ENCODE data around the gene SAMHD1.
"Not testable (repeated sequence)": the region's sequence is repeated elsewhere in the genome, so short reads cannot be mapped to it uniquely, and the experiment has no call there.

The SAMHD1 gene

GRCh38 chr20:36951979-36952738 lies 651 bp upstream of the SAMHD1 start:
- no peak for DNase-seq

GRCh38 chr20:36950414-36951197 lies 902 bp downstream of the SAMHD1 start:
- peak; percentile 62 for DNase-seq

- peak; percentile 25 for DNase-seq
These were observed 10.1 kb downstream of the SAMHD1 start for GRCh38 chr20:36941401-36941835.

GRCh38 chr20:36937402-36937770 lies 14.1 kb downstream of the SAMHD1 start:
- no peak for DNase-seq

GRCh38 chr20:36936761-36937401 lies 14.6 kb downstream of the SAMHD1 start:
- not testable (repeated sequence) for DNase-seq

GRCh38 chr20:36936341-36936740 lies 15.2 kb downstream of the SAMHD1 start:
- peak; percentile 16 for DNase-seq

- not testable (repeated sequence) for DNase-seq
These were observed 17.9 kb downstream of the SAMHD1 start for GRCh38 chr20:36933571-36933970.

- no peak for DNase-seq
These were observed 18.8 kb downstream of the SAMHD1 start for GRCh38 chr20:36932476-36933426.

- not testable (repeated sequence) for DNase-seq
These were observed 19.4 kb downstream of the SAMHD1 start for GRCh38 chr20:36932067-36932466.

GRCh38 chr20:36929691-36930090 lies 21.8 kb downstream of the SAMHD1 start:
- no peak for DNase-seq

- no peak for DNase-seq
These were observed 22.2 kb downstream of the SAMHD1 start for GRCh38 chr20:36929290-36929689.

- no peak for DNase-seq
These were observed 23.8 kb downstream of the SAMHD1 start for GRCh38 chr20:36927704-36928103.

- no peak for DNase-seq
These were observed 24.8 kb downstream of the SAMHD1 start for GRCh38 chr20:36926653-36927200.

GRCh38 chr20:36925234-36925633 lies 26.3 kb downstream of the SAMHD1 start:
- no peak for DNase-seq

GRCh38 chr20:36924167-36925045 lies 27.1 kb downstream of the SAMHD1 start:
- no peak for DNase-seq

- DNase-seq = no peak
These were observed 31.2 kb downstream of the SAMHD1 start for GRCh38 chr20:36920334-36920730.

- DNase-seq = no peak
These were observed 31.7 kb downstream of the SAMHD1 start for GRCh38 chr20:36919715-36920333.

GRCh38 chr20:36917943-36918342 lies 33.6 kb downstream of the SAMHD1 start:
- DNase-seq = no peak

GRCh38 chr20:36917240-36917639 lies 34.3 kb downstream of the SAMHD1 start:
- DNase-seq = no peak

- no peak for DNase-seq
These were observed 35.3 kb downstream of the SAMHD1 start for GRCh38 chr20:36916199-36916598.

GRCh38 chr20:36908603-36909002 lies 42.9 kb downstream of the SAMHD1 start:
- DNase-seq = no peak
